Fibroblast of mammary gland (primary cell): Measurements from ENCODE around the gene MFRP.

Source experiments
- DNase-seq: peaks from one replicate; pipeline ENCODE4 v3.0.0-alpha.2; 2010; ENCODE audit warnings: low read depth
- H3K4me3 ChIP-seq: 2 replicates; pipeline ENCODE4 v1.5.1; 2011; ENCODE audit warnings: low read depth, mild to moderate bottlenecking, low read length, moderate library complexity; ENCODE audit not compliant: control insufficient read depth
- TF ChIP-seq, protein P1 (sequence below): conservative IDR thresholded peaks from 2 replicates; pipeline ENCODE4 v1.5.1; 2011; ENCODE audit warnings: low read depth, low read length, inconsistent platforms; ENCODE audit not compliant: control insufficient read depth, insufficient read depth

The MFRP gene

DNA sequence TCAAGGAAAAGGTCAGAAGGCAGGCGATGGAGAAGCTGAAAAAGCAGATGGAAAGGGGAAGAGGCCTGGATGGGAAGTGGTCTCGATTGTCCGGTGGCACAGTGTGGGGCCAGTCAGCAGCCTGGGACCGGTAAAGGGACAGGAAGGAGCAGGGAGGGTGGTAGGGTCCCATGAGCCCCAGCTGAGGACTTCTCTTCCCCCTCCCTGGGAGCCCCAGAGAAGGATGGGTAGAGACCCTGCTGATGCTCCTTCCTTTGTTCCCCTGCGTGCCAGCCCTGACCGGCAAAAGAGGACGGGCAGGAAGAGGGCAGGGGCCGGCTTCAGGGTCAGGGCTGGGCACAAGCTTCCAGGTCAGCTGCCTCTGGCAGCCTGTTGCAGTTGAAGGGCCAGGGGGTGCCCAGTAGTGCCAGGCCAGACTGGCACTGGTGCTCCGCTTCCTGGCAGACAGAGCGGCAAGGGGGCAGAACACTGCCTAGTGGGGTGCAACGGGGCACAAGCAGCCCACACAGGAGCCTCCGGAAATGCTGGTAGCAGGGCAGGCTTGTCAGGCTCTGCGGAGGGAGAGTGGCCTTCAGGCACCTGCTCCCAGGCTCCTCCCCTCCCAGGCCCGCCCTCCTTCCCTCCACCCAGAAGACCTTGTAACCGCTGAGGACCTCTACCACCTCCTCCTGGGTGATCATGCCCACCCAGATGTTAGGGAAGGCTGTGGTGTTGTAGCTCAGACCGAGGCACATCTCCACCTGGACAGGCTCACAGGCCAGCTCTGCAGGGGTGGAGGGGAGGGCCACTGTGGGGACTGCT is 5.1 kb downstream of the MFRP start:
- TF ChIP-seq, protein P1, sequence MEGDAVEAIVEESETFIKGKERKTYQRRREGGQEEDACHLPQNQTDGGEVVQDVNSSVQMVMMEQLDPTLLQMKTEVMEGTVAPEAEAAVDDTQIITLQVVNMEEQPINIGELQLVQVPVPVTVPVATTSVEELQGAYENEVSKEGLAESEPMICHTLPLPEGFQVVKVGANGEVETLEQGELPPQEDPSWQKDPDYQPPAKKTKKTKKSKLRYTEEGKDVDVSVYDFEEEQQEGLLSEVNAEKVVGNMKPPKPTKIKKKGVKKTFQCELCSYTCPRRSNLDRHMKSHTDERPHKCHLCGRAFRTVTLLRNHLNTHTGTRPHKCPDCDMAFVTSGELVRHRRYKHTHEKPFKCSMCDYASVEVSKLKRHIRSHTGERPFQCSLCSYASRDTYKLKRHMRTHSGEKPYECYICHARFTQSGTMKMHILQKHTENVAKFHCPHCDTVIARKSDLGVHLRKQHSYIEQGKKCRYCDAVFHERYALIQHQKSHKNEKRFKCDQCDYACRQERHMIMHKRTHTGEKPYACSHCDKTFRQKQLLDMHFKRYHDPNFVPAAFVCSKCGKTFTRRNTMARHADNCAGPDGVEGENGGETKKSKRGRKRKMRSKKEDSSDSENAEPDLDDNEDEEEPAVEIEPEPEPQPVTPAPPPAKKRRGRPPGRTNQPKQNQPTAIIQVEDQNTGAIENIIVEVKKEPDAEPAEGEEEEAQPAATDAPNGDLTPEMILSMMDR = no peak
- no peak overlapping the region for H3K4me3 ChIP-seq
- no peak for DNase-seq

DNA sequence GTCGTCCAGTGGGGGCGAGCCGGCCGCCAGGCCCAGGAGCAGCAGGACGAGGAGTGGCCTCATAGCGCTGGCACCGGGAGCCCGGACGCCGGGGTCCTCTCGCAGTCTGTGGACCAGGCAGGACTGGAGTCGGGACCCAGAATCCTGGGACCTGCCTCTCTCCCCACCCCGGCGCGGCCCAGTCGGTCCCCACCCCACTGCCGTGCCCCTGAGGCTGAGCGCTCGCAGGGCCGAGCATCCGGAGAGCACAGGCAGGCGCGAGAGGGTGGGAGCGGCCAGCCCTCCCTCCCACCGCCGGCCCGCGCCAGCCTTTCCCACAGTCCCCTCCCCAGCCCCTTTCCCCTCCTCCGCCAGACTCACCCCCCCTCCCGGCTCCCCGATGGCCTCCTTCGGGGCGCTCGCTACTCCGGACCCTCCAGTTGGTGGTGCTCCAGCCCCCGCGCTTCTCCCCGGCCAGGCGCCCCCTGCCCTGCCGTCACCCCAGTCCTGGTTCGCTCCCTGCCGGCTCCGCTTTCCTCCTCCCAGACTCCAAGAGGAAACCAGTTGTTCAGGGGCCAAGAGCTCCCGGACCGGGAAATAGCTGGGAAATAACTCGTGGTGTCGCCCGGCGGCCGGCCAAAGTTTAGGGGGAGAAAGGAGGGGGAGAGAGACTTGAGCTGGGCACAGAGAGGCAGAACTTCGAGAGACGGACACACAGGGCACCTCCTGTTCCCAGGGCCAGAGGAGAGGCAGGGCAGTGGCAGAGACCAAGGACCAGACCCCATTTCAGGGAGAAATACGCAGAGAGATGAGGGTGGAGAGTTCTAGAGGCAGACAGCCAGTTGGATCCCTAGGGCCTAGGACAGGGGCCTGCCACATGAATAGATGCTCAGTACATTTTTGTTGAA is 5.9 kb downstream of the MFRP start, which contains the start of gene C1QTNF5:
C1QTNF5 (minus strand) TSS at position 549 of the 887 bp plus-strand sequence; CDS start at position 63, 486 bp downstream.
- DNase-seq = peak; percentile 67
- TF ChIP-seq, protein P1 = no peak
- H3K4me3 ChIP-seq = peak within 1 kb of the TSS; percentile 38

DNA sequence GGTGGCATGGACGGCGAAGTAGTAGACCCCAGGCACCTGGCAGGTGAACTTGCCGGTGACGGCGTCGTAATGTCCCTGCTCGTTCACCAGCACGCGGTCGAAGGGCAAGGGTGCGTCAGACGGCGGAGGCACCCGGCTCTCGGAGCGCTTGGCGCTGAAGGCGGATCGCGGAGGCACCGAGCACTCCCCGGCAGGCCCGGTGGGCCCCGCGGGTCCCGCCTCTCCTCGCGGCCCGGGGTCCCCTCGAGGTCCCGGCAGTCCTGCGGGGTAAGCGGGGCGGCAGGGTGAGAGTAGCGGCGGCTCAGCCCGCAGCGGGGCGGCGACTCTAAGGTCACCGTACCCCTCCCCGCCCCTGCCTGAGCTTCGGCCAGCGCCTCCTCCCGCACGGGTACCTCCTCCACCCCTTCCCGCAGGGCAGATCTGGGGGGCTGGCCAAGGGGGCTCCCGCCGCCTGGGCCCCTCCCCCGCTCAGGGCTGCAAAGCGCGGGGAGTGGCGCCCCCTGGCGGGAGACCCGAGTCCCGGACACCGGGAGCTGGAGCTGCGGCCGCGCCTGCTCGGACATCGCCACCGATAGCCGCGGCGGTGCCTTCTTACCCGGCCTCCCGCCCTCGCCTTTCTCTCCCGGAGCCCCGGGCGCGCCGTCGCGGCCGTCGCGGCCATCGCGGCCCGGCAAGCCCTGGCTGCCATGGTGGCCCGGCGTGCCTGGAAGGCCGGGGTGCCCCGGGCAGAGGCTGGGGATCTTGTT is 6.7 kb downstream of the MFRP start:
- H3K4me3 ChIP-seq = peak overlapping the region; percentile 38
- peak; percentile 46 for DNase-seq
- TF ChIP-seq, protein P1 = peak; percentile 52

DNA sequence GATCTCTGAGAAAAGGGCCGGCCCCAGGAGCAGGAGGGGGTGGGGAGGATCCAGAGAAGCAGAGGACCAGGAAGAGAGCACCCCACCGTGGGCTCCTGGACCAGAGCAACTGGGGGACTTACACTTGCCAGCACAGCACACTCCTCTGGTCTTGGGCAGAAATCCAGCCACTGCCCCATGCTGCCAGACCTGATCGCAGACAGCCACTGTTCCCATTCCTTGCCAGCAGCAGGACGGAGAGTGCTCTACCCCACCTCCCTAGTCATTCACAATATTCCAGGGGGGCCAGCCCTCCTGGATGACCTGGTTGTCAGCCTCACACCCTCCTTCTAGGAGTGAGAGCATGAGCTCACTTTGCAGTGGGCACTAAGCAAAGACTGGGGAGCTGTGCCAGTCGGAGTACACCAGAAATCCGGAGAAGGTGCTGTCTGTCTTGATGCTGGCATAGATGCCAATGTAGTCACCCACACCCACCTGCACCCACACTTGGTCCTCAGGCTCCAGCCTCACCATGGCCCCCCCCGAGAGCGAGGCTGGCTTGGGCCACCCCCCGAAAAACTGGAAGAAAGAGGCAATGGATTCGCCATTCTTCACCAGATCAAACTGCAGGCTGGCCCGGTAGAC is 7.4 kb downstream of the MFRP start:
- DNase-seq = no peak
- H3K4me3 ChIP-seq = no peak overlapping the region
- TF ChIP-seq, protein P1 = no peak

DNA sequence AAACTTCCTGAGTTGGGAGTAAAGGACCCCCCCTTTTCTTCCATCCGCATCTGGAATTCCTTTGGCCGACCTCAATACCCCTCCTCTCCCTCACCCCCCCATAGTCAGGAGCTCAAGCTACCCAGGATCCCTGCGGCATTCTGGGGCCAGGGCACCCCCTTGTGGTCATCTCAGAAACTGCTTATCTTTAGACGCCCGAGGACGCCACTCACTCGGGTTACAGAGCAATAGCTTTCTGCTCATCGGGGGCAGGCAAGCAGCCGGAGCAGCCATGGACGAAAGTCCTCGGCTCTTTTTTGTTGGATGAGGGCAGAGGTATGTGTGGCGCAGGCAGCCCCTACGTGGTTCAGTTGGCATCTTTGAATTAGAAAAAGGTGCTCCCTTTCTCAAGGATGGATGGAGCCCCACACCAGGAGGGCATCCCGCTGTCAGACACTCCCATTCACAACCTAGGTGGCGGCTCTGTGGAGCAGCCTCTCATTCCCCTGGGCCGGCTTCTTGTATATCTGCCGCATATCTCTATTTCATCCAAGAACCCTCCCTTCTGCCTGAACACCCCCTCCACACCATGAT is 8.1 kb downstream of the MFRP start:
- H3K4me3 ChIP-seq = no peak overlapping the region
- DNase-seq = peak; percentile 70
- TF ChIP-seq, protein P1 = peak; percentile 80
